Muscle layer of colon (tissue), 2 donors: ENCODE data around the gene LMF1.

Source experiments
- H3K27ac ChIP-seq: one replicate; pipeline ENCODE4 v1.7.0; 2013; ENCODE audit warnings: low read depth, mild to moderate bottlenecking, low read length, moderate library complexity
- H3K27me3 ChIP-seq, 2 donors: one replicate each; pipeline ENCODE4 v1.7.0; 2013; ENCODE audit warnings: low read length in 2 of 2, mild to moderate bottlenecking in 2 of 2; ENCODE audit not compliant: insufficient read depth in 2 of 2, control insufficient read depth in 1 of 2
- H3K36me3 ChIP-seq: one replicate; pipeline ENCODE4 v1.7.0; 2013; ENCODE audit warnings: mild to moderate bottlenecking, low read length; ENCODE audit not compliant: insufficient read depth
- H3K4me1 ChIP-seq: one replicate; pipeline ENCODE4 v1.7.0; 2013; ENCODE audit warnings: mild to moderate bottlenecking, low read length; ENCODE audit not compliant: insufficient read depth
- H3K4me3 ChIP-seq, 2 donors: one replicate each; pipeline ENCODE4 v1.7.0; 2013; ENCODE audit warnings: low read length in 2 of 2, low read depth in 1 of 2, mild to moderate bottlenecking in 1 of 2, moderate library complexity in 1 of 2
- H3K9ac ChIP-seq: one replicate; pipeline ENCODE4 v1.7.0; 2013; ENCODE audit warnings: low read length
- H3K9me3 ChIP-seq: one replicate; pipeline ENCODE4 v1.7.0; 2013; ENCODE audit warnings: mild to moderate bottlenecking, low read length
- donor health status: abdominal sarcoma.
- donor health status: Adenocarcinoma of cecum.

The LMF1 gene

DNA sequence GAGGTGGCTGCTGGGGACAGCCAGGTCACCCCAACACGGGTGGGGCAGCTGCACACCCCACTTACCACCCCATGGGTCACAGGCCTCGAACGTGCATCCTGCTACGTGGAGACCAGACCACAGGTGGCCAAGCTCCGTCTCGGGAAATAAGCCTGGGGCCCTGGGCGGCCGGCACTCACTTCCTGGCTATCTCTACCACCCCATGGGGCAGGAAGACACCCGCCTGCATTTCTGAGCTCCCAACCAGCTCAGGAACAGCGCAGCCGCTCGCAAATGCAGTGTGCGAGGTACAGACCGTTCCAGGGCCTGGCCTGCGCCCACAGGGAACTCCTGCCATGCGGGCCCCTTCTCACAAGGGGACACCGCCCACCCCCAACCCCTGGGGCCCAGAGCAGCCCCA, 165.3 kb downstream of the LMF1 start:
- no peak overlapping the region for H3K4me3 ChIP-seq
- H3K36me3 ChIP-seq, result no peaks in the 10 kb centered on the region
- no peak overlapping the region for H3K27ac ChIP-seq
- H3K9ac ChIP-seq, result no peak overlapping the region
- H3K27me3 ChIP-seq, result peaks cover 7 to 29% of the 10 kb centered on the region in 2 donors
- H3K9me3 ChIP-seq, result no peaks in the 10 kb centered on the region
- peaks cover 7% of the 10 kb centered on the region for H3K4me1 ChIP-seq

DNA sequence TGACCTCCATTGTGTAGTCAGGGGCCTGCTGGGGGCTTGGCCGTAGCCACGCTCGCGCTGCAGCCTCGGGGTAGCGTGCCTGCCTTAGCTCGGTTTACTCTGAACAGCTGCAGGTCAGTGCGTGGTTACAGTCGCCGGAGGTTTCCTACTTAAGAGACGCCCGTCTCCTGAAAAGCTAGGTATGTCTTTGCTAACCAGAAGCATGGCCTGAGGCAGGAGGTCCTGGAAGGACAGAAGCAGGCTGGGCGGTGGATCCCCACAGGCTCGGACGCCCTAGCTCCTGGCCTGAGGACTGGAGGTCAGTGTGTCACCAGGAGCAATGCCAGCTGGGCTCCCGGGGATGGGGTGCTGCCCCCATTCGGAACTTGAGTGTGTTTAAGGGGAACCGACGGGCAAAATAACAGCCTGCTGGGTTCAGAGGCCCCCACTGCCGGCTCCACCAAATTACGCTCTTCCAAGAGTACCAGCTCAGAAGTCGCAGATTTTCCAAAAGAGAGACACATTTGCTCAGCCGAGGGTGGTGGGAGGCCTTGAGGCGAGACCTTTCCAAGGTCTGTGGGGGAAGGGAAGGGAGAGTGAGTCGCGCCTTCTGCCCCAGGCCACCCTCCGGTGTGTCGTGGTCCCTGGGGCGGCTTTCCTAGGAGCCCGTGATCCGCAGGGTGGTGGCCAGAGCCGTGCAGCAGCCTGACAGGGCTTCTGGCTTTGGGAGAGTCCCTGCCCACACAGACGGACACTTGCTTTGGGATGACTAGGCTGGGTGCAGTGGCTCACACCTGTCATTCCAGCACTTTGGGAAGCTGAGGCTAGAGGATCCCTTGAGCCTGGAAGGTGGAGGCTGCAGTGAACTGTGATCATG, 166.4 kb downstream of the LMF1 start:
- H3K27ac ChIP-seq, result no peak overlapping the region
- H3K9ac ChIP-seq, result no peak overlapping the region
- no peak overlapping the region for H3K4me3 ChIP-seq
- no peaks in the 10 kb centered on the region for H3K36me3 ChIP-seq
- H3K27me3 ChIP-seq, result peaks cover 7 to 35% of the 10 kb centered on the region in 2 donors
- H3K9me3 ChIP-seq, result no peaks in the 10 kb centered on the region
- peaks cover 7% of the 10 kb centered on the region for H3K4me1 ChIP-seq

DNA sequence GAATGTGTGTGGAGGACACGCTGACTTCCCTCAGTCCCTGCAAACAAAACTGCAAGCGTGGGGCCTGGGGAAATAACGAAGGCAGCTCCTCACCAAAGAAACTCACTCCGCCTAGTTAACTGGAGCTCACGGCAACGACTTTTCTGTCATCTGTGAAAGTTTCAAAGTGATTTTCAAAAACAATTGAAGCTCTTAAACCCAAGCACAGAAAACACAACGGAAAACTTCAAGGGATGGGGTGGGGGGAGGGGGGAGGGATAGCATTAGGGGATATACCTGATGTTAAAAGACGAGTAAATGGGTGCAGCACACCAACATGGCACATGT, 167.1 kb downstream of the LMF1 start:
- no peak overlapping the region for H3K9ac ChIP-seq
- H3K9me3 ChIP-seq, result no peaks in the 10 kb centered on the region
- H3K36me3 ChIP-seq, result no peaks in the 10 kb centered on the region
- no peak overlapping the region for H3K27ac ChIP-seq
- H3K4me3 ChIP-seq, result no peak overlapping the region
- H3K27me3 ChIP-seq, result peaks cover 7 to 39% of the 10 kb centered on the region in 2 donors
- H3K4me1 ChIP-seq, result peaks cover 5% of the 10 kb centered on the region
